Stimulated activated naive CD8-positive, alpha-beta T cell treated with anti-CD3 and anti-CD28 coated beads, Interleukin-15, Interleukin-2, amounts not matched to agents 100 ng/mL and 50 ng/mL, for 24 hours (primary cell): ENCODE measurements around the gene MAP2K5.

Experiments used
- H3K27ac Mint-ChIP-seq: one replicate; pipeline ENCODE4 v1.8.0; 2021; ENCODE audit warnings: mild to moderate bottlenecking, mixed read lengths
- H3K27me3 Mint-ChIP-seq: one replicate; pipeline ENCODE4 v1.8.0; 2021; ENCODE audit warnings: mixed read lengths
- H3K36me3 Mint-ChIP-seq: one replicate; pipeline ENCODE4 v1.8.0; 2021; ENCODE audit warnings: low read depth, mixed read lengths
- H3K4me1 Mint-ChIP-seq: one replicate; pipeline ENCODE4 v1.8.0; 2021; ENCODE audit warnings: low read depth, mixed read lengths
- H3K4me3 Mint-ChIP-seq: one replicate; pipeline ENCODE4 v1.8.0; 2021; ENCODE audit warnings: mild to moderate bottlenecking, mixed read lengths
- H3K9me3 Mint-ChIP-seq: one replicate; pipeline ENCODE4 v1.8.0; 2021; ENCODE audit warnings: mixed read lengths

Gene MAP2K5

GRCh38 chr15:67678993-67679392 lies 136.5 kb downstream of the MAP2K5 start:
- Mint-ChIP-seq H3K27me3 (no peaks in the 10 kb centered on the region), H3K9me3 (peaks cover 4% of the 10 kb centered on the region), H3K27ac (no peak overlapping the region), H3K4me3 (no peak overlapping the region), H3K4me1 (no peaks in the 10 kb centered on the region), H3K36me3 (peaks cover 42% of the 10 kb centered on the region)

- peaks cover 5% of the 10 kb centered on the region for H3K9me3 Mint-ChIP-seq
- H3K36me3 Mint-ChIP-seq, result peaks cover 55% of the 10 kb centered on the region
- H3K4me1 Mint-ChIP-seq, result no peaks in the 10 kb centered on the region
- no peak overlapping the region for H3K27ac Mint-ChIP-seq
- H3K4me3 Mint-ChIP-seq, result no peak overlapping the region
- H3K27me3 Mint-ChIP-seq, result no peaks in the 10 kb centered on the region
Measured at GRCh38 chr15:67680641-67681040, 138.1 kb downstream of the MAP2K5 start.

GRCh38 chr15:67685008-67685599 lies 142.6 kb downstream of the MAP2K5 start:
- Mint-ChIP-seq H3K9me3 (peaks cover 9% of the 10 kb centered on the region), H3K27ac (no peak overlapping the region), H3K36me3 (peaks cover 50% of the 10 kb centered on the region), H3K4me3 (no peak overlapping the region), H3K27me3 (no peaks in the 10 kb centered on the region), H3K4me1 (no peaks in the 10 kb centered on the region)

- no peaks in the 10 kb centered on the region for H3K4me1 Mint-ChIP-seq
- H3K9me3 Mint-ChIP-seq, result peaks cover 9% of the 10 kb centered on the region
- no peak overlapping the region for H3K27ac Mint-ChIP-seq
- no peaks in the 10 kb centered on the region for H3K27me3 Mint-ChIP-seq
- H3K36me3 Mint-ChIP-seq, result peaks cover 46% of the 10 kb centered on the region
- H3K4me3 Mint-ChIP-seq, result no peak overlapping the region
Measured at GRCh38 chr15:67685716-67686115, 143.2 kb downstream of the MAP2K5 start.

- Mint-ChIP-seq H3K4me1 (no peaks in the 10 kb centered on the region), H3K27ac (no peak overlapping the region), H3K9me3 (peaks cover 2% of the 10 kb centered on the region), H3K27me3 (no peaks in the 10 kb centered on the region), H3K4me3 (no peak overlapping the region), H3K36me3 (peaks cover 30% of the 10 kb centered on the region)
Measured at GRCh38 chr15:67690936-67691335, 148.4 kb downstream of the MAP2K5 start.

GRCh38 chr15:67691450-67691849 lies 148.9 kb downstream of the MAP2K5 start:
- Mint-ChIP-seq H3K4me1 (no peaks in the 10 kb centered on the region), H3K4me3 (no peak overlapping the region), H3K27ac (no peak overlapping the region), H3K9me3 (no peaks in the 10 kb centered on the region), H3K27me3 (no peaks in the 10 kb centered on the region), H3K36me3 (peaks cover 33% of the 10 kb centered on the region)

- Mint-ChIP-seq H3K36me3 (peaks cover 36% of the 10 kb centered on the region), H3K4me3 (no peak overlapping the region), H3K9me3 (no peaks in the 10 kb centered on the region), H3K27me3 (no peaks in the 10 kb centered on the region), H3K27ac (no peak overlapping the region), H3K4me1 (no peaks in the 10 kb centered on the region)
Measured at GRCh38 chr15:67692573-67692972, 150.1 kb downstream of the MAP2K5 start.

GRCh38 chr15:67696087-67696486 lies 153.6 kb downstream of the MAP2K5 start:
- H3K27ac Mint-ChIP-seq, result no peak overlapping the region
- H3K4me3 Mint-ChIP-seq, result no peak overlapping the region
- peaks cover 41% of the 10 kb centered on the region for H3K36me3 Mint-ChIP-seq
- no peaks in the 10 kb centered on the region for H3K27me3 Mint-ChIP-seq
- no peaks in the 10 kb centered on the region for H3K4me1 Mint-ChIP-seq
- H3K9me3 Mint-ChIP-seq, result no peaks in the 10 kb centered on the region

- Mint-ChIP-seq H3K27ac (no peak overlapping the region), H3K9me3 (no peaks in the 10 kb centered on the region), H3K36me3 (peaks cover 27% of the 10 kb centered on the region), H3K4me1 (no peaks in the 10 kb centered on the region), H3K27me3 (no peaks in the 10 kb centered on the region), H3K4me3 (no peak overlapping the region)
Measured at GRCh38 chr15:67700023-67700422, 157.5 kb downstream of the MAP2K5 start.

GRCh38 chr15:67701669-67702068 lies 159.2 kb downstream of the MAP2K5 start:
- no peaks in the 10 kb centered on the region for H3K4me1 Mint-ChIP-seq
- H3K27ac Mint-ChIP-seq, result no peak overlapping the region
- peaks cover 32% of the 10 kb centered on the region for H3K36me3 Mint-ChIP-seq
- H3K4me3 Mint-ChIP-seq, result no peak overlapping the region
- no peaks in the 10 kb centered on the region for H3K27me3 Mint-ChIP-seq
- no peaks in the 10 kb centered on the region for H3K9me3 Mint-ChIP-seq

- Mint-ChIP-seq H3K36me3 (peaks cover 28% of the 10 kb centered on the region), H3K4me1 (no peaks in the 10 kb centered on the region), H3K27me3 (no peaks in the 10 kb centered on the region)
Measured at GRCh38 chr15:67707520-67708283, 165.2 kb downstream of the MAP2K5 start.

GRCh38 chr15:67708500-67708899 lies 166.0 kb downstream of the MAP2K5 start:
- Mint-ChIP-seq H3K4me1 (no peaks in the 10 kb centered on the region), H3K36me3 (peaks cover 24% of the 10 kb centered on the region), H3K27me3 (no peaks in the 10 kb centered on the region), H3K9me3 (no peaks in the 10 kb centered on the region), H3K27ac (no peak overlapping the region), H3K4me3 (no peak overlapping the region)

More at GRCh38 chr15:67707520-67708283, 165.2 kb downstream of the MAP2K5 start:
- H3K9me3 Mint-ChIP-seq, result no peaks in the 10 kb centered on the region
- no peak overlapping the region for H3K4me3 Mint-ChIP-seq
- H3K27ac Mint-ChIP-seq, result no peak overlapping the region

GRCh38 chr15:67715170-67715569 lies 172.7 kb downstream of the MAP2K5 start:
- no peak overlapping the region for H3K27ac Mint-ChIP-seq
- peaks cover 17% of the 10 kb centered on the region for H3K36me3 Mint-ChIP-seq
- H3K4me3 Mint-ChIP-seq, result no peak overlapping the region
- no peaks in the 10 kb centered on the region for H3K27me3 Mint-ChIP-seq
- H3K9me3 Mint-ChIP-seq, result no peaks in the 10 kb centered on the region
- H3K4me1 Mint-ChIP-seq, result no peaks in the 10 kb centered on the region

GRCh38 chr15:67716171-67716570 lies 173.7 kb downstream of the MAP2K5 start:
- Mint-ChIP-seq H3K9me3 (no peaks in the 10 kb centered on the region), H3K4me3 (no peak overlapping the region), H3K4me1 (no peaks in the 10 kb centered on the region), H3K36me3 (peaks cover 13% of the 10 kb centered on the region), H3K27me3 (no peaks in the 10 kb centered on the region), H3K27ac (no peak overlapping the region)

GRCh38 chr15:67717776-67718175 lies 175.3 kb downstream of the MAP2K5 start:
- no peaks in the 10 kb centered on the region for H3K9me3 Mint-ChIP-seq
- no peak overlapping the region for H3K4me3 Mint-ChIP-seq
- peaks cover 13% of the 10 kb centered on the region for H3K36me3 Mint-ChIP-seq
- H3K27ac Mint-ChIP-seq, result no peak overlapping the region
- no peaks in the 10 kb centered on the region for H3K4me1 Mint-ChIP-seq
- H3K27me3 Mint-ChIP-seq, result no peaks in the 10 kb centered on the region
